Nephron (organoid): Measurements from ENCODE around the gene DCST1.
A peak's percentile ranks its signal among the peaks of the same experiment; 100 is the strongest.

ENCODE experiments used
- H3K27ac Mint-ChIP-seq, 3 experiments: 2 replicates each; pipeline ENCODE4 v1.8.0; 2020; ENCODE audit warnings: mixed read lengths in 3 of 3, mild to moderate bottlenecking in 2 of 3, moderate library complexity in 1 of 3
- H3K27me3 Mint-ChIP-seq: 2 replicates; pipeline ENCODE4 v1.8.0; 2021; ENCODE audit warnings: low read depth, mild to moderate bottlenecking, moderate library complexity, mixed read lengths
- H3K36me3 Mint-ChIP-seq: 2 replicates; pipeline ENCODE4 v1.8.0; 2020; ENCODE audit warnings: low read depth, mixed read lengths
- H3K4me1 Mint-ChIP-seq: 2 replicates; pipeline ENCODE4 v1.8.0; 2020; ENCODE audit warnings: mixed read lengths
- H3K4me3 Mint-ChIP-seq, 3 experiments: 2 replicates each; pipeline ENCODE4 v1.8.0; 2020; ENCODE audit warnings: mild to moderate bottlenecking in 3 of 3, mixed read lengths in 3 of 3, moderate library complexity in 2 of 3
- H3K9me3 Mint-ChIP-seq: 2 replicates; pipeline ENCODE4 v1.8.0; 2020; ENCODE audit warnings: mixed read lengths
- CTCF ChIP-seq, 3 experiments: fragments of 200-600 bp; sonication (generic); IDR thresholded peaks; one replicate each; pipeline ENCODE4 v1.5.0; 2021; ENCODE audit warnings: antibody characterized with exemption in 3 of 3; ENCODE audit not compliant: unreplicated experiment in 3 of 3

DCST1 gene

GRCh38 chr1:155000726-155001424 lies 32.7 kb upstream of the DCST1 start:
- no peak for TF ChIP-seq CTCF (IDR thresholded peaks at IDR 0.05; ENCODE audit: unreplicated experiment in 3 of 3)
- Mint-ChIP-seq H3K27ac (peak overlapping the region; percentile 98 to 99 (median 98)), H3K4me3 (peak overlapping the region; percentile 88 to 97 (median 95)), H3K36me3 (no peaks in the 10 kb centered on the region), H3K4me1 (peaks cover 27% of the 10 kb centered on the region), H3K9me3 (no peaks in the 10 kb centered on the region), H3K27me3 (no peaks in the 10 kb centered on the region)

- Mint-ChIP-seq H3K9me3 (no peaks in the 10 kb centered on the region), H3K27ac (peak overlapping the region in 2 of 3 experiments; percentile 64 to 98), H3K4me3 (peak overlapping the region; percentile 88 to 93 (median 90)), H3K36me3 (no peaks in the 10 kb centered on the region), H3K27me3 (no peaks in the 10 kb centered on the region), H3K4me1 (peaks cover 24% of the 10 kb centered on the region)
- TF ChIP-seq CTCF (IDR thresholded peaks at IDR 0.05; ENCODE audit: unreplicated experiment in 3 of 3), result no peak
Measured at GRCh38 chr1:155001425-155001674, 32.3 kb upstream of the DCST1 start.

- peak; percentile 21 to 57 (median 24) for TF ChIP-seq CTCF (IDR thresholded peaks at IDR 0.05; ENCODE audit: unreplicated experiment in 3 of 3)
- no peaks in the 10 kb centered on the region for H3K9me3 Mint-ChIP-seq
- H3K4me1 Mint-ChIP-seq, result peaks cover 28% of the 10 kb centered on the region
- H3K4me3 Mint-ChIP-seq, result peak overlapping the region; percentile 88 to 93 (median 92)
- H3K27ac Mint-ChIP-seq, result peak overlapping the region; percentile 75 to 98 (median 83)
- H3K36me3 Mint-ChIP-seq, result no peaks in the 10 kb centered on the region
- H3K27me3 Mint-ChIP-seq, result no peaks in the 10 kb centered on the region
Measured at GRCh38 chr1:155001675-155002463, 31.8 kb upstream of the DCST1 start.

GRCh38 chr1:155002464-155003226 lies 31.0 kb upstream of the DCST1 start, which contains the start of gene ZBTB7B:
TSS of gene ZBTB7B (plus strand) at chr1:155002802. CDS start at chr1:155014661, 11,859 bp downstream.
- H3K27ac Mint-ChIP-seq, result peak within 1 kb of the TSS; percentile 79 to 93 (median 83)
- H3K9me3 Mint-ChIP-seq, result no peaks in the 10 kb centered on the region
- TF ChIP-seq CTCF (IDR thresholded peaks at IDR 0.05; ENCODE audit: unreplicated experiment in 3 of 3), result no peak
- H3K4me1 Mint-ChIP-seq, result peaks cover 25% of the 10 kb centered on the region
- H3K4me3 Mint-ChIP-seq, result peak within 1 kb of the TSS; percentile 92 to 96 (median 92)
- H3K27me3 Mint-ChIP-seq, result no peaks in the 10 kb centered on the region
- H3K36me3 Mint-ChIP-seq, result no peaks in the 10 kb centered on the region

GRCh38 chr1:155003227-155003765 lies 30.3 kb upstream of the DCST1 start:
- no peak for TF ChIP-seq CTCF (IDR thresholded peaks at IDR 0.05; ENCODE audit: unreplicated experiment in 3 of 3)
- H3K9me3 Mint-ChIP-seq, result no peaks in the 10 kb centered on the region
- peak overlapping the region; percentile 69 to 91 (median 79) for H3K27ac Mint-ChIP-seq
- no peaks in the 10 kb centered on the region for H3K27me3 Mint-ChIP-seq
- H3K4me3 Mint-ChIP-seq, result peak overlapping the region; percentile 92 to 96 (median 92)
- H3K4me1 Mint-ChIP-seq, result peaks cover 25% of the 10 kb centered on the region
- H3K36me3 Mint-ChIP-seq, result no peaks in the 10 kb centered on the region
